K562 (cell line): ENCODE results near the gene COMP. TPM values are rescaled to one million over a fixed set of nuclear protein-coding genes. Genes with fewer than 3 reads are reported as not detected.

Experiments used
- ATAC-seq: fragments of 200-7000 bp; cut with Tn5 transposase; 3 replicates; pipeline ENCODE4 v1.9.1; 2020; ENCODE audit warnings: moderate library complexity
- BruUV-seq: library from RNA; stranded (reverse); fragments of 400-500 nt; replicated peaks from 2 replicates; lab custom pipeline; 2021; lab: Mats Ljungman, UMichigan
- CTCF ChIA-PET: fragments of 300-600 bp; formaldehyde crosslinking; extraction: SDS; loops from one replicate; lab custom pipeline; 2021; ENCODE audit warnings: low intra/inter-chr PET ratio; lab: Yijun Ruan, JAX
- POLR2A ChIA-PET: fragments of 300-600, 350-650 bp; sonication (Branson Sonifier 250); formaldehyde crosslinking; extraction: SDS; loops from one replicate; lab custom pipeline; 2021; ENCODE audit warnings: antibody characterized with exemption, inconsistent platforms; lab: Yijun Ruan, JAX
- DNase-seq, 4 experiments: peaks; one replicate each; pipeline versions ENCODE4 v3.0.0 to v3.0.0-alpha.2; 2011 to 2018; ENCODE audit warnings: low spot score in 3 of 4, mixed read lengths in 3 of 4; ENCODE audit errors: extremely low read depth in 1 of 4
- FAIRE-seq: peaks from 2 replicates; lab custom pipeline; 2011; peaks lifted over from hg19 to GRCh38; lab: Jason Lieb, UNC
- H2AFZ ChIP-seq: 2 replicates; pipeline ENCODE4 v1.6.0; 2011; ENCODE audit warnings: low read depth, low read length, control low read depth, inconsistent platforms
- H3K27ac ChIP-seq: fragments of 200-600 bp; 3 replicates; pipeline ENCODE4 v1.8.0; 2011; ENCODE audit warnings: low read depth, mild to moderate bottlenecking, control low read depth, inconsistent platforms, low read length, moderate library complexity, mixed read lengths; ENCODE audit errors: extremely low read depth
- H3K27me3 ChIP-seq, 2 experiments: fragments of 300-600 bp in 1 of 2; 2 replicates in 1 of 2; 3 replicates in 1 of 2; pipeline versions ENCODE4 v1.6.0 to v1.8.0; 2011; ENCODE audit warnings: inconsistent platforms in 2 of 2, low read length in 2 of 2, mild to moderate bottlenecking in 1 of 2, mixed read lengths in 1 of 2, moderate library complexity in 1 of 2; ENCODE audit not compliant: control insufficient read depth in 2 of 2, insufficient read depth in 2 of 2
- H3K36me3 ChIP-seq: fragments of 300-600 bp; 3 replicates; pipeline ENCODE4 v1.8.0; 2011; ENCODE audit warnings: mild to moderate bottlenecking, low read length, inconsistent platforms; ENCODE audit not compliant: control insufficient read depth, insufficient read depth
- H3K4me1 ChIP-seq, 2 experiments: fragments of 200-600 bp in 1 of 2; replicated peaks in 1 of 2; 2 replicates in 1 of 2; 3 replicates in 1 of 2; pipeline versions ENCODE4 v1.5.1 to v1.8.0; 2011; ENCODE audit warnings: inconsistent platforms in 2 of 2, low read length in 2 of 2, mild to moderate bottlenecking in 1 of 2, mixed read lengths in 1 of 2, moderate library complexity in 1 of 2; ENCODE audit not compliant: control insufficient read depth in 2 of 2, insufficient read depth in 2 of 2
- H3K4me2 ChIP-seq: 2 replicates; pipeline ENCODE4 v1.6.1; 2011; ENCODE audit warnings: low read length, control low read depth, inconsistent platforms, mixed read lengths; ENCODE audit not compliant: insufficient read depth
- H3K4me3 ChIP-seq: fragments of 200-600 bp; sonication (generic), shearing (Covaris generic); 2 replicates; pipeline ENCODE4 v1.5.1; 2016; ENCODE audit warnings: control low read depth, inconsistent platforms
- H3K79me2 ChIP-seq: fragments of 200-600 bp; 3 replicates; pipeline ENCODE4 v1.8.0; 2011; ENCODE audit warnings: low read length, inconsistent platforms; ENCODE audit not compliant: control insufficient read depth, insufficient read depth
- H3K9ac ChIP-seq, 2 experiments: 2 replicates each; pipeline versions ENCODE4 v1.6.0 to v1.6.1; 2011; ENCODE audit warnings: low read depth in 2 of 2, low read length in 2 of 2, control low read depth in 1 of 2, inconsistent platforms in 1 of 2, mild to moderate bottlenecking in 1 of 2, mixed read lengths in 1 of 2; ENCODE audit not compliant: insufficient read depth in 1 of 2
- H3K9me1 ChIP-seq: one replicate; pipeline ENCODE4 v1.6.0; 2011; ENCODE audit warnings: inconsistent platforms, mild to moderate bottlenecking, low read length, moderate library complexity; ENCODE audit not compliant: control insufficient read depth, insufficient read depth
- H3K9me3 ChIP-seq: replicated peaks from 2 replicates; pipeline ENCODE4 v1.5.1; 2011; ENCODE audit warnings: low read depth, low read length, inconsistent platforms; ENCODE audit not compliant: control insufficient read depth, insufficient read depth
- H4K20me1 ChIP-seq: replicated peaks from 2 replicates; pipeline ENCODE4 v1.6.1; 2011; ENCODE audit warnings: low read length, inconsistent platforms, mixed read lengths; ENCODE audit not compliant: control insufficient read depth, insufficient read depth
- E2F6 ChIP-seq, 2 experiments: IDR thresholded peaks; 2 replicates each; pipeline ENCODE4 v1.6.1; 2011; ENCODE audit warnings: borderline replicate concordance in 1 of 2, control low read depth in 1 of 2, low read depth in 1 of 2, low read length in 1 of 2, mild to moderate bottlenecking in 1 of 2, mixed read lengths in 1 of 2, moderate library complexity in 1 of 2; ENCODE audit not compliant: insufficient read depth in 1 of 2, insufficient read length in 1 of 2, poor library complexity in 1 of 2, severe bottlenecking in 1 of 2; ENCODE audit errors: extremely low read depth in 1 of 2
- NBN ChIP-seq: fragments of 450-650 bp; IDR thresholded peaks from 2 replicates; pipeline ENCODE4 v1.6.1; 2016; ENCODE audit warnings: low read depth, mild to moderate bottlenecking
- PKNOX1 ChIP-seq: fragments of 450-650 bp; IDR thresholded peaks from 2 replicates; pipeline ENCODE4 v1.6.1; 2016
- RBM22 ChIP-seq: fragments of 200-400 bp; formaldehyde crosslinking; IDR thresholded peaks from 2 replicates; pipeline ENCODE4 v1.6.1; 2018; ENCODE audit warnings: low read length, low read depth; ENCODE audit not compliant: poor library complexity, severe bottlenecking
- ZNF217 ChIP-seq: sonication (generic); formaldehyde crosslinking; IDR thresholded peaks from 2 replicates; pipeline ENCODE4 v1.8.0; 2022; ENCODE audit warnings: mild to moderate bottlenecking, missing genetic modification reagents
- WGBS: fragments of 100-300 bp; shearing (Covaris generic); methylation state at CpG from one replicate; pipeline ENCODE4 v1.1.6; 2016; ENCODE audit warnings: low coverage, mixed read lengths; ENCODE audit not compliant: insufficient coverage; ENCODE audit errors: missing lambda C conversion rate; 5-methylcytosine and 5-hydroxymethylcytosine counted together
- in situ Hi-C: fragments of 300-500 bp; cut with MboI; formaldehyde crosslinking; loops from 4 replicates; pipeline ENCODE4 v1.15.0; 2018; ENCODE audit warnings: inconsistent platforms, mixed read lengths
- intact Hi-C: fragments of 100-400 bp; cut with micrococcal nuclease; formaldehyde crosslinking; loops from 2 replicates; pipeline ENCODE4 v1.14.2; 2022
- polyA plus RNA-seq, 8 experiments: library from polyadenylated mRNA; depleted of rRNA in 4 of 8; stranded (reverse) in 5 of 8; unstranded in 3 of 8; fragments of >200 nt; fragmentation: Nextera tagmentation in 2 of 8; fragmentation: Illumina TruSeq in 1 of 8; extraction: Ambion mirVana in 2 of 8; extraction: Trizol in 1 of 8; gene quantifications; 2 replicates each; pipeline versions ENCODE4 v1.2.1 to v1.2.3, GENCODE V29; 2011 to 2014; ENCODE audit warnings: inconsistent platforms in 1 of 8, missing spikeins in 1 of 8
- total RNA-seq, 7 experiments: library from RNA; depleted of rRNA in 6 of 7; stranded (reverse); fragments of >200 nt in 6 of 7; fragmentation: Illumina TruSeq in 2 of 7; extraction: Trizol in 2 of 7; gene quantifications; 2 replicates each; pipeline versions ENCODE4 v1.2.1 to v1.2.3, GENCODE V29; 2011 to 2021; ENCODE audit warnings: low replicate concordance in 1 of 7

COMP gene
- total and polyA plus RNA-seq, 9 of the 15 experiments (the other 6 are each of a cell fraction or from before 2014, with no cell fraction given), result 0.07 TPM; not detected in 8

- under 1% methylated on average over 9 of the region's 9 CpGs for WGBS
- intact Hi-C loops, result loop anchor here (5.0 kb wide), 1 partner anchor 196 kb away; the partner anchor contains the start of gene KLHL26
These were observed 42.0 kb upstream of the COMP start for GRCh38 chr19:18833141-18833476.

More at GRCh38 chr19:18833141-18833476, 42.0 kb upstream of the COMP start:
- peaks cover 16 to 22% of the 10 kb centered on the region in 2 experiments for H3K4me1 ChIP-seq
- H3K9me3 ChIP-seq, result no peaks in the 10 kb centered on the region
- FAIRE-seq (no peak), DNase-seq (no peak), ATAC-seq (peak; percentile 11; the same call in 2 of the 3 replicates)
- CTCF ChIA-PET, result no interaction called here
- peak overlapping the region; percentile 92 to 100 for H3K9ac ChIP-seq
- POLR2A ChIA-PET, result interaction anchor here (0.7 to 4.3 kb wide), 6 partner anchors 8 to 260 kb away, joined by 3 to 34 read pairs (median 8); no protein-coding TSS in a partner anchor
- TF ChIP-seq PKNOX1, result 0 out of 2 replicates have a peak, but pooled peaks have one; percentile 4
- no peak for TF ChIP-seq RBM22
- TF ChIP-seq ZNF217 (CRISPR knock-in tag), result no peak
- TF ChIP-seq E2F6 (IDR thresholded peaks at IDR 0.05; ENCODE audit: borderline replicate concordance in 1 of 2, extremely low read depth in 1 of 2, insufficient read depth in 1 of 2, insufficient read length in 1 of 2, low read depth in 1 of 2, low read length in 1 of 2, poor library complexity in 1 of 2, severe bottlenecking in 1 of 2), result no peak
- no peak for TF ChIP-seq NBN
- peaks cover 67% of the 10 kb centered on the region for H3K79me2 ChIP-seq
- peaks cover 6% of the 10 kb centered on the region for H3K9me1 ChIP-seq
- peaks cover 51% of the 10 kb centered on the region for H4K20me1 ChIP-seq
- H3K27ac ChIP-seq, result peak overlapping the region; percentile 96
- H3K36me3 ChIP-seq, result peaks cover 45% of the 10 kb centered on the region
- H3K4me3 ChIP-seq, result peak overlapping the region; percentile 90
- H3K27me3 ChIP-seq, result no peaks in the 10 kb centered on the region
- peak overlapping the region; percentile 100 for H3K4me2 ChIP-seq
- no TSS peak for BruUV-seq
- no peak overlapping the region for H2AFZ ChIP-seq
- in situ Hi-C loops, result no loop called here
